ENCODE data around the gene HBD. TPM values are rescaled to one million over a fixed set of nuclear protein-coding genes. Genes with fewer than 3 reads are reported as not detected.

The HBD gene
- not detected in 5 replicates for total RNA-seq (2022; extraction: Qiagen RNA extraction; ENCODE audit: low read depth)

GRCh38 chr11:5234381-5234834 lies at the start of gene HBD:
Gene HBD (minus strand): TSS chr11:5234483. CDS start chr11:5234433, 50 bp downstream.

GRCh38 chr11:5269715-5270147 lies 35.4 kb upstream of the HBD start, which contains the start of gene HBE1:
Gene HBE1 (minus strand): TSS chr11:5269945. CDS start chr11:5269890, 55 bp downstream.

GRCh38 chr11:5254646-5255413 lies 20.5 kb upstream of the HBD start, which contains the start of gene HBG2:
Gene HBG2 (minus strand): TSS chr11:5254781. CDS start chr11:5254728, 53 bp downstream.

GRCh38 chr11:5249807-5250396 lies 15.6 kb upstream of the HBD start, which contains the start of gene HBG1:
Gene HBG1 (minus strand): TSS chr11:5249857. CDS start chr11:5249804, 53 bp downstream.

GRCh38 chr11:5226732-5227310 lies 7.5 kb downstream of the HBD start, which contains the start of gene HBB:
Gene HBB (minus strand): TSS chr11:5227071. CDS start chr11:5227021, 50 bp downstream.

GRCh38 chr11:5200582-5200981 lies 33.7 kb downstream of the HBD start, which contains the start of gene OR51V1:
Gene OR51V1 (minus strand): TSS chr11:5200682. CDS start chr11:5200682, 0 bp downstream.

Other genes with a start within 250 kb of the HBD start
- gene OR51L1, start 239.6 kb downstream of the HBD start, total RNA-seq (2022; extraction: Qiagen RNA extraction; ENCODE audit: low read depth), result not detected in 5 replicates
- not detected in 5 replicates for gene OR52J3, start 188.0 kb downstream of the HBD start, total RNA-seq (2022; extraction: Qiagen RNA extraction; ENCODE audit: low read depth)
- not detected in 5 replicates for gene OR52E2, start 174.9 kb downstream of the HBD start, total RNA-seq (2022; extraction: Qiagen RNA extraction; ENCODE audit: low read depth)
- not detected in 5 replicates for gene OR52E1, start 164.9 kb downstream of the HBD start, total RNA-seq (2022; extraction: Qiagen RNA extraction; ENCODE audit: low read depth)
- not detected in 5 replicates for gene OR52A5, start 96.1 kb downstream of the HBD start, total RNA-seq (2022; extraction: Qiagen RNA extraction; ENCODE audit: low read depth)
- not detected in 5 replicates for gene OR52A1, start 79.7 kb downstream of the HBD start, total RNA-seq (2022; extraction: Qiagen RNA extraction; ENCODE audit: low read depth)
- gene OR51V1, start 33.8 kb downstream of the HBD start, total RNA-seq (2022; extraction: Qiagen RNA extraction; ENCODE audit: low read depth), result not detected in 5 replicates
- not detected in 5 replicates for gene HBB, start 7.4 kb downstream of the HBD start, total RNA-seq (2022; extraction: Qiagen RNA extraction; ENCODE audit: low read depth)
- not detected in 5 replicates for gene HBG1, start 15.4 kb upstream of the HBD start, total RNA-seq (2022; extraction: Qiagen RNA extraction; ENCODE audit: low read depth)
- gene HBG2, start 20.3 kb upstream of the HBD start, total RNA-seq (2022; extraction: Qiagen RNA extraction; ENCODE audit: low read depth), result not detected in 5 replicates
- gene HBE1, start 35.5 kb upstream of the HBD start, total RNA-seq (2022; extraction: Qiagen RNA extraction; ENCODE audit: low read depth), result 0.38 TPM in 1 of 5 replicates, not detected in the others
- gene OR51B4, start 67.5 kb upstream of the HBD start, total RNA-seq (2022; extraction: Qiagen RNA extraction; ENCODE audit: low read depth), result not detected in 5 replicates
- not detected in 5 replicates for gene OR51B2, start 89.8 kb upstream of the HBD start, total RNA-seq (2022; extraction: Qiagen RNA extraction; ENCODE audit: low read depth)
- gene OR51B5, start 109.0 kb upstream of the HBD start, total RNA-seq (2022; extraction: Qiagen RNA extraction; ENCODE audit: low read depth), result 0.10 TPM in 2 of 5 replicates, not detected in the others
- not detected in 5 replicates for gene OR51B6, start 117.0 kb upstream of the HBD start, total RNA-seq (2022; extraction: Qiagen RNA extraction; ENCODE audit: low read depth)
- not detected in 5 replicates for gene OR51M1, start 149.3 kb upstream of the HBD start, total RNA-seq (2022; extraction: Qiagen RNA extraction; ENCODE audit: low read depth)
- gene OR51Q1, start 187.6 kb upstream of the HBD start, total RNA-seq (2022; extraction: Qiagen RNA extraction; ENCODE audit: low read depth), result not detected in 5 replicates
- gene OR51I1, start 207.0 kb upstream of the HBD start, total RNA-seq (2022; extraction: Qiagen RNA extraction; ENCODE audit: low read depth), result not detected in 5 replicates
- gene OR51I2, start 214.8 kb upstream of the HBD start, total RNA-seq (2022; extraction: Qiagen RNA extraction; ENCODE audit: low read depth), result not detected in 5 replicates

Data from A549 treated with GW870086 at 1 μM for 4 hours (cell line).